Stimulated activated CD8-positive, alpha-beta memory T cell treated with anti-CD3 and anti-CD28 coated beads, Interleukin-7, amount 100 ng/mL, for 48 hours (primary cell): ENCODE results near the gene NISCH.

Experiments
- DNase-seq, 2 donors: peaks; one replicate each; pipeline ENCODE4 v3.0.0-alpha.2; 2020; ENCODE audit warnings: low read depth in 1 of 2; ENCODE audit errors: extremely low read depth in 1 of 2

The NISCH gene

DNA sequence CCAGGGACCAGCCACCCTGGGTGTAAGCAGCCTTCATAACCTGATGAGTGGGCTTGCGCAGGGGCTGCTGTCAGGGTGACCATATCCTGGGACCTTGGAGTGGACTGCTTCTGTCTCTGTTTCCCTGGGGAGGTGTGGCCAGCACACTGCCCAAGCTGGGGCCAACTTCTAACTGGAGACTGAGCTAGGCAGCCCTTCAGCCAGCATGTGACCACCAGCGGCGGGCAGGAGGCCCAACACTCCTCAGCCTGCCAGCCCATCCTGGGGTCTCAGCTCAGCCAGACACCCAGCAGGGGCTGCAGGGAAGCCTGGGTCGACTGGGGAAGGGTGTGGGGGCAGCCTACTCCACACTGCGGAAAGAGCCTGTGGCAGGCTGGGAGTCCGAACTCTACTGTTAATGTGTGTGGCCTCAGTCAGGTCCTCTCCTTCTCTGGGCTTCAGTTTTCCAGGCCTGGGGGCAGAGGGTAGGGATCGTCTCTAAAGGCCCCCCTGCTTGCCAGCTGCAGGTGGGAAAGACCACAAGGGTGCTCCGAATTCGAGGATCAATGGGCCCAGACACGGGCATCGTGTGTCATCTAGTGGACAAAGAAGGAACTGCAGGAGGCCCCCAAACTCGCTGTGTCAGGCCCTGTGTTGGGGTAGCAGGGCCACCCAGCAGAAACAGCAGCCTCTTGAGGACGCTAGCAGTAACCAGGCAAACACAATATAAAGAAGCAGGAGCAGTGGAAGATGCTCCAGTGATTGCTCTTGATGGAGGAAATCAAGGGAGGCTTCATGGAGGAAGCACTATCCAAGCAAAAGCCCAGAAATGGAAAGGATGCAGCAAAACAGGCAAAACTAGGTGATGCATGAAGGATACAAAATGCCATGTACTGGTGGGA is 8.5 kb upstream of the NISCH start:
- peak; percentile 45 to 53 for DNase-seq

DNA sequence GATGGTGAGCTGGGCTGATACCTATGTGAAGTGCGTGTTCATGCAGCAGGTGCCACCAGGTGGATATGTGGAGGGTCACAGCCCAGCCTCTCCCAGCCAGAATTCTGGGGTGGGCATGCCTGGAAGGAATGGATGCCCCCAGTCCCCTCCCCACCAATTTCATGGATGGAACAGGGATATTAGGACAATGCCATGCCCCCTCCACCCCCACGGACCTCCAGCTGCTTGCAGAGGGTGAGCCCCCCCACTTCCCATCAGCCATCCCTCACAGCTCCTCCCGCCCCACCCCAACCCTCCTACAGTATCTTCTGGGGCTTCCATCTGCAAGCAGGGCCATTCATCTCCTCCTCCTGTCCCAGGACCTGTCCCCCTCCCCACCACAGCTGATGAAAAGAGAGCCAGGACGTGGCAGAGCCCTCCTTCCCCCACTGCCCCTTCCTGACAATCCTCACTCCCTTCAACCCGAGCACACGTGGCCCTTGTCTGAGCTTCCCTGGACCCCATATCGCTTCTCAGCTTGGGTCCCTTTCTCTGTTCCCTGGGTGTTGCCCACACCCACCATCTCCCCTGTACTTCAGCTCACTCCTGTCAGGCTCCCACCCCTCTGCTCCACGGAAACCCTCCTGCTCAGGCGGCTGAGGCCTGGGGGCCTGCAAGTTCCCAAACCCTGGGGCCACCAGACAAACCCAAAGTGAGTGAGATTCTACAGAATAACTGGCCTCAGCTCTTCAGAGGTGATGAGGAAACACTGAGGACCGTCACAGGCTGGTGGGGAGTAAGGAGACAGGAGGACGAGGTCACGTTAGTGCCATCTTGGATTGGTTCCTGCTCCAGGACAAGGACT is 7.7 kb upstream of the NISCH start:
- DNase-seq = no peak

DNA sequence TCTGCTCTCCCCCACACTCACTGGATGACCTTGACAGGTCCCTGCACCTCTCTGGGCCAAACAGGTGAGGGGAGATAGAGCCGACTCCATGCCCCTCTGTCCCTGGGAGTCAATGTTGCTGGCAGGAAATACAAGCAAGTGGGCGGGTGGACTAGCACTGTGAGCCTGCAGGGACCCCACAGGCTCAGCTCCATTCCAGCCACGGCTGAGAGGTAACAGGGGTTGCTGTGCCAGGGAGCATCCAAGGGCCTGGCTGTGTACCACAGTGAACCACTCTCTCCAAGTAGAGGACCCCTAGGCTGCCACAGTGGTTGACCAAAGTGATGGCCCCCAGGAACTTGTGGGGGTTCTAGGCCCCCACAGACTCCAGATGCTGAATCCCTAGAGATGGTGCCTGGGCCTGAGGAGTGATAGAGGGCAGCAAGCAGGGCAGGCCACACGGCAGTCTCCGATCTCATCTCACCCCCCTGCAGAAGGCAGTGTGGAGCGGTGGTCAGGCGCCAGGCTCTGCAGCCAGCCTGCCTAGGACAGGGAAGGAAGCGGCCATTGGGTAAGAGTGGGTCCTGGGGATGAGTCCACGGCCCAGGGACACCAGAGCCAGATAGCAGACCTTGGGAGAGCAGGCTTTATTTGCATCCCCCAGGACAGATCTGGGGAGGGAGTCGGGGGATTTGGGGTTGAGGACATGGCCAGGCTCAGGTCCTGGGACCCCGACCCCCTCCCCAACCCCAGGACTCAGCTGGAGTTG is 4.7 kb upstream of the NISCH start:
- no peak for DNase-seq

DNA sequence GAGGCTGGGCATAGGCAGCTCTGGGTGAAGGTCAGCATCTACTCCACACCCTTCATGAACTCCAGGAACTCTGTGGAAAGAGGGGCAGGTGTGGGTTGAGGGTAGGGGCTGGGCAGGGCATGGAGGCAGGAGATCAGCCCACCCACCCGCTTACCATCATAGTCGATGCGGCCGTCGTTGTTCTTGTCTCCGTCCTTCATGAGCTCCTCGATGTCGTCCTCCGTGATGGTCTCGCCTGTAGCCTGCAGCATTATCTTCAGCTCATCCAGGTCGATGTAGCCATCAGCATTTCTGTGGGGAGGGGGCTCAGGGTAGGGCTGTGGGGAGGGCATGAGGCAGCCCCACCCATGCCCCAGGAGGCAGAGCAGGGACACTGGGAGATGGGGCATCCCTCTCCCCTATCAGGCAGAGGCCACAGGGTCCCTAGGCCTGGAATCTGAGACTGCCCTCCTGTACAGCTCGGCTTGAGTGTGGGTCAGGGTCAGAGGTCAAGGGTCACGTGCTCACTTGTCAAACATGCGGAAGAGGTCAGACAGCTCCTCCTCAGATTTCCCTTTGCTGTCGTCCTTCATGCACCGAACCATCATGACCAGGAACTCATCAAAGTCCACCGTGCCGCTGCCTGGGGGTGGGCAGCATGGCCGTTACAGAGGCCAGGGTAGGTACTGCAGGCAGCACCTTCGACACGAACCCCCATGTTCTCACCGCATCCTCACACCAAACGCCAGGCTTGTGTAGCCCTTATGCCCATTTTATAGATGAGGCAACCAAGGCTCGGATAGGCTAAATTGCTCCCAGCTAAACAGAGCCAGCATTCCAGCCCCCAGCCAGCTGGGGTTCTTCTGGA is 3.9 kb upstream of the NISCH start:
- DNase-seq = no peak

DNA sequence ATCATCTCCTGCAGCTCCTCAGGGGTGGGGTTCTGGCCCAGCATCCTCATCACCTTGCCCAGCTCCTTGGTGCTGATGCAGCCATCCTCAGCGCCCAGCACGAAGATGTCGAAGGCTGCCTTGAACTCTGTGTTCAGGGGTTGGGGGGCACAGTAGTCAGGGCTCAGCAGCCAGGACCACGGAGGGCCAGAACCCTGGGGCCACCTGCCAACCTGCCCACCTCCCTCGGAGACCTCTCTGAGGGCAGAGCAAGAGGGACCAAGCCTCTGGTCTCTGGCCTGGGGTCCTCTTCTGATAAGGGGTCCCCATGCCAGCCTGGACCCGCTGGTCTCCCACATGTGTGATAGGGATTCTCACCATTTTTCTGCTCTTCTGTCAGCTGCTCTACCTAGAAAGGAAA is 3.3 kb upstream of the NISCH start:
- no peak for DNase-seq

- DNase-seq = no peak
Observed at GRCh38 chr3:52452570-52453221, 2.7 kb upstream of the NISCH start.

DNA sequence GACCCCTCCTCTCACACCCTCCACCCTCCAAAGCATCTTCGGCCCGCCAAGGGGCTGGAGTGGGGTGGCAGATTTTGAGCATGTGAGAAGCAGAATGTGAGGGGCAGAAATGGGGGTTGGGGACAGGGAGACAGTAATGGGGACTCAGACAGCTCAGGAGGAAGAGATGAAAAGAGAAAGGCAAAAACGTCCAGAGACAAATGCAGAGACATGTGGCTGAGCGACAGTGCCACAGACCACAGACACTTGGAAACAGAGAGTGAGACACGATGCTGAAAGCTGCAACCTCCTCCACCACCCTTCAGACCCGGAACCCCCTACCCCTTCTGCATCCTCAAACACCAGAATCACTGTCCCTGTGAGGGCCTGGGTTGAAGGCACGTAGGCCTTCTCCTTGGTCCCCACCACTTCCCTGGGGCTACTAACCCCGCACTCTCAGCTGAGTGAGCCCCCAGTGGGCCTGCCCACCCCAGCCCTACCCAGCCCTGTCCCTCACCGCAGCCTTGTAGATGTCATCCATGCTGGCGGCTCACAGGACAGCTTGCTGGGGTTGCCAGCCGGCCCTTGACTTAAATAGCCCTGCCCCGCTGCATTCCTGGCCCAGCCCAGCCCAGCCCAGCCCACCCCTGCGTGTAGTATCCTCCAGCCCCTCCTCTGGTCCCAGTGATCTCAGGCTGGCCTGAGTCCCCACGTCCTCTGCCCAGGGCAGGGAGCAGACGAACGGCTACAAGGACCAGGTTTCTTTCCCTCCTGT is 1.7 kb upstream of the NISCH start, which contains the start of gene TNNC1:
TSS of gene TNNC1 (minus strand) at position 546 of the 754 bp plus-strand sequence. CDS start at position 520, 26 bp downstream.
- DNase-seq = no peak

GRCh38 chr3:52454250-52454937 is 1.0 kb upstream of the NISCH start:
- no peak for DNase-seq

GRCh38 chr3:52454938-52455282 is 494 bp upstream of the NISCH start:
- DNase-seq = no peak

DNA sequence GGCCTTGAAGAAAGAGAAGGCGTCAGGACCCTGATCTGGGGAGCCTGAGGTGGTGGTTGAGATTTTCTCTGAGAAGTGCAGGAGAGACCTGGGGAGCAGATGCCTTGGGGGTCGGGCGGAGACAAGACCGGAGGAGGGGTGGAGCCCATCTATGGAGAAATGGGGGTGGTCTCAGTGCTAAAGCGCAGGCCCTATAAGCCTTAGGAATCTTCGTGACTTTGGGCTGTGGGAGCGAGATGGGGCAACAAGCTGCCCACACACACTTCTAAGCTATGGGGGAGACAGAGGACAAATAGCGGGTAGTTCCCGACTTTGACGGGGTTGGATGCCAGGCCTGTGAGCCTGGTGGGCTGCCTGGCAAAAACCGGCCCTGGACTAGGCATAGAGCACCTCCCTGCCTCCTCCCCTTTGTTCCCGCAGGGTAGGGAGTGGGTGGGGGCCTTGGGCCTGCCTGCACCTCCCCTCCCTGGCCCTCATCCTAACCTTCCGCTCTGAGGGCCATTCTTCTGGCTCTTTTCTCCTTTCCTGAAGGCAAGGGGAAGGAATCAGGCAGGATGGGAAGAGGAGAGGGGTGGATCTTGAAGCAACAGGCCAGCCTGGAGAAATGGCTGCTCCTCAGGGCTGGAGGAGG is 880 bp downstream of the NISCH start:
- no peak for DNase-seq

DNA sequence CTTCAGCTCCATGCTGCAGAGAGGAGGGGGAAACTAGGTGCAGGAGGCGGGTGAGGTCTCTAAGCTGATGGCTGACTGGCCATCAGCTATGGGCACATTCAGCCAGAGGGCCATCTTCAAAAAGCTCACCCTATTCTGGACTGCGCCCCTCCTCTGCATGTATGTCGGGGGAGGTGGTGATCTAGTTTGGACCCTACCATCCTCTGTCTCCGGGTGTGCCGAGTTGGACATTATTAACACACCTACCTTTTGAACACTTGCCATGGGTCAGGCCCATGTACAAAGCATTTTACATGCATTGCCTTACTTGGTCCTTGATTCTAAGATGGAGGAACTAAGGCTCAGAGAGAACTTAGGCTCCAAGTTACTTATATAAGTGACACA is 1.4 kb downstream of the NISCH start:
- DNase-seq = no peak

- DNase-seq = no peak
Observed at GRCh38 chr3:52458031-52458760, 2.8 kb downstream of the NISCH start.

DNA sequence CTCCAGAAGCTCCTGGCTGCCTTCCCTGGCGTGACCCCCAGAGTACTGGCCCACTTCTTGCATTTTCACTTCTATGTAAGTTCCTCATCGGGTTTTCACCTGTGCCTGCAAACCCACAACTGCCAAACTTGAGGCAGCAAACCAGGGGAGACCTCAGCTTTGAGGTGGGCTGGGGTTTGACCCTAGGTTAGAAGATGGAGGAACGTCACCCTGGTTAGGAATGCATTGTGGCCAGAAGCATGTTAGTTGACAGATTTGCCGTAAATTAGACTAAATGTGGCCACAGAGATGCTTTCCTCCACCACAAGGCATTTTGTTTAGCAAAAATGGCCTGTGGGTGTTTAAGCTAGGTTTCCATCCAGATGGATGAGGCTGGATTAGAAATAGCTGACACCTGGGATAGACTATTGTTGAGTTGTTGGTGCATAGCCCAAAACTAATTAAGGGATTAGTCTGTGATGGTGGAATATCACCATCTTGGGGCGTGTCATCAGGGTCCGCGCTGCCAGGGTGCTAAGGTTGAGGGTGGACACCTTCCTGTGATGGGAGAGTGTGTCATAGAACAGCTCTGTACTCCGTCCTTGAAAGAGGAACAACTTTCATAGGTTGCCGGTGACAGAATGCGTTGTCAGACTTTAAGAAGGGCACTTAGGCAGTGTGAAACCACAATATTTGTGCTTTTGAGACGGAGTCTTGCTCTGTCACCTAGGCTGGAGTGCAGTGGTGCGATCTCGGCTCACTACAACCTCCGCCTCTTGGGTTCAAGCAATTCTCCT is 3.6 kb downstream of the NISCH start:
- DNase-seq = no peak

- no peak for DNase-seq
Observed at GRCh38 chr3:52461874-52462273, 6.5 kb downstream of the NISCH start.

DNA sequence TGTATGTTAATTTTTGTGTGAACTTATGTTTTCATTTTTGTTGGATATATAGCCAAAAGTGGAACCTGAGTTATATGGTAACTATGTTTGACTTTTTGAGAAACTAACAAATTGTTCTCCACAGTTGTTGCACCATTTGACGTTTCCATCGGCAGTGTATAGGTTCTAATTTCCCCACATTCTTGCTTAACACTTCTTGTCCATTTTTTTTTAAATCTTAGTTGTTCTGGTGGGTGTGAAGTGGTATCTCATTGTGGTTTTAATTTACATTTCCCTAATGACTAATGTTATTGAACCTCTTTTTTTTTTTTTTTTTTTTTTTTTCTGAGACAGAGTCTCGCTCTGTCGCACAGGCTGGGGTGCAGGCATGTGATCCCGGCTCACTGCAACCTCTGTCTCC is 8.0 kb downstream of the NISCH start:
- no peak for DNase-seq

DNA sequence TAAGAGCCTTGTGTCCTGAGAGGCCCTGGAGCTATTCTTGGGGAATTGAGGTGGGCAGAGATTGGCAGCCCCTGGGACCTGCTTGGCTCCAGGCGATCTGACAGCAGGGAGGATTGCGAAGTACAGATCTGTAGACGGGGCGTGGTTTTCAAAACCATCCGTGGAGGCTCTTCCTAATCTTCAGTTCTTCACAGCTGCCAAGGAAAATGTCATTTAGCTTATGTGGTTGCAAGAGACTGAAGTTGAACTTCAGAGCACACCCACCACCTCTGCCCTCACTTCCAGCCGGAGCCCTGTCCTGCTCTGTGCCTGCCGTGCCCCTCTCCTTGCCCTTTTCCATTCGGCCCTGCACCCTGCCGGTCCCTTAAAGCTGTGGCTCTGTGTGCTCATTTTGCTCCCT is 12.9 kb downstream of the NISCH start:
- no peak for DNase-seq

DNA sequence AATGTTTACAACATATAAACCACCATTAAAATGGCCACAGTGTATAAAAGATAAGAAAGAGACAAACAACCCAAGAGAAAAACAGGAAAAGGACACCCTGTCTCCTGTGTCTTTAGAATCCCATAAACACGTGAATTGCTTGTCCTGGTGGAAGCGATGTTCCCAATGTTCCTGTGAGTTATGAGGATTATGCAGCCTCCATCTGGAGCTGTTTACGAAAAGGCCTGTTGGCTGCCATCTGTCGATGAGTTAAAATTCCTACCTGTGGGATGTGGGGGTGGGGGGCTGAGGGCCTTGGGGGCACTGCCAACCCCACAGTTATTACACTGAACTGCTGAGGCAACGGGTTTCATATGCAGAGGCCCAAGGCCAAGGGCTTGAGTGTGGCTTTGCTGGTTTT is 13.6 kb downstream of the NISCH start:
- no peak for DNase-seq
